HG02884 (cell line): Measurements from ENCODE around the gene SNED1.
"Not testable (repeated sequence)": the region's sequence is repeated elsewhere in the genome, so short reads cannot be mapped to it uniquely, and the experiment has no call there.

Experiments
- ATAC-seq: cut with Tn5 transposase; IDR thresholded peaks from one replicate; pipeline ENCODE4 v1.9.1; 2021; ENCODE audit warnings: mild to moderate bottlenecking, moderate library complexity; ENCODE audit not compliant: unreplicated experiment

The SNED1 gene

DNA sequence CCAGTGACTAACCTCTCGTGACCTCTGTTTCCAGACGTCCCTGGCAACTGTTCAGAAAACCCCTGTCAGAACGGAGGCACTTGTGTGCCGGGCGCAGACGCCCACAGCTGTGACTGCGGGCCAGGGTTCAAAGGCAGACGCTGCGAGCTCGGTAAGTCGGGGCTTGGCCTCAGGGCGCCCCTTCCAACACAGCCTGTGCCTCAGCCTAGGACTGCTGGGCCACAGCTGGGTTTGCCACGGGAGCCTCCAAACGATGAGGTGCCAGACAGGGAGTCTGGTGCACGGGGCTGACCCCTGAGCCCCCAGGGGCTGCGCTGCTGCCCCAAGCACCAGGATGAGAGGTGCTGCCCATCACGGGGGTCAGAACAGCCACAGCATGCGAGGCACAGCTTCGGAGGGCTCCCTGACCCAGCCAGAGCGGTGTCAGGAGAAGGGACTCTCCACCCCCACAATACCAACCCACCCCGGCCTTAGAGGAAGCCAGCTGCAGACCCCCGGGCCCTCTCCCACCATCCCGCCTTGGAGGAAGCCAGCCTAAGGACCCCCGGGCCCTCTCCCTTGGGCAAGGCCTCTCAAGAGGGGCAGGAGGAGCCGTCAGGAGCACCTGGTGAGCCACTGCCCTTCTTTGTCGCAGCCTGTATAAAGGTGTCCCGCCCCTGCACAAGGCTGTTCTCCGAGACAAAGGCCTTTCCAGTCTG is 83.4 kb downstream of the SNED1 start:
- no peak for ATAC-seq

- no peak for ATAC-seq
Observed at GRCh38 chr2:241082341-241083090, 84.1 kb downstream of the SNED1 start.

DNA sequence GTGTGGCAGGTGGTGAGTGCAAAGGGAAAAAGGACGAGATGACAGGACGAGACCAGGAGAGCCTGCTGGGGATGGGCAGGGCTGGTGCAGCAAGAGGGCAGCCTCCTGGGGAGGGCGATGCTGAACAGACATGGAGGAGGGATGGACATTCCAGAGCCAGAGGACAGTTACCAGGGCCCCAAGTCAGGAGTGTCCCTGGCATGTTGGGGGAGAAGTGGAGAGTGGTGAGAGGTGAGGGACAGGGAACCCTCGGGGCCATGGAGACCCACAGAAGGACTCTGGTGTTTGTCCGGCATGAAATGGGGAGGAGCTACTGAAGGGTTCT is 84.6 kb downstream of the SNED1 start:
- no peak for ATAC-seq

GRCh38 chr2:241084856-241085444 is 86.5 kb downstream of the SNED1 start:
- no peak for ATAC-seq

DNA sequence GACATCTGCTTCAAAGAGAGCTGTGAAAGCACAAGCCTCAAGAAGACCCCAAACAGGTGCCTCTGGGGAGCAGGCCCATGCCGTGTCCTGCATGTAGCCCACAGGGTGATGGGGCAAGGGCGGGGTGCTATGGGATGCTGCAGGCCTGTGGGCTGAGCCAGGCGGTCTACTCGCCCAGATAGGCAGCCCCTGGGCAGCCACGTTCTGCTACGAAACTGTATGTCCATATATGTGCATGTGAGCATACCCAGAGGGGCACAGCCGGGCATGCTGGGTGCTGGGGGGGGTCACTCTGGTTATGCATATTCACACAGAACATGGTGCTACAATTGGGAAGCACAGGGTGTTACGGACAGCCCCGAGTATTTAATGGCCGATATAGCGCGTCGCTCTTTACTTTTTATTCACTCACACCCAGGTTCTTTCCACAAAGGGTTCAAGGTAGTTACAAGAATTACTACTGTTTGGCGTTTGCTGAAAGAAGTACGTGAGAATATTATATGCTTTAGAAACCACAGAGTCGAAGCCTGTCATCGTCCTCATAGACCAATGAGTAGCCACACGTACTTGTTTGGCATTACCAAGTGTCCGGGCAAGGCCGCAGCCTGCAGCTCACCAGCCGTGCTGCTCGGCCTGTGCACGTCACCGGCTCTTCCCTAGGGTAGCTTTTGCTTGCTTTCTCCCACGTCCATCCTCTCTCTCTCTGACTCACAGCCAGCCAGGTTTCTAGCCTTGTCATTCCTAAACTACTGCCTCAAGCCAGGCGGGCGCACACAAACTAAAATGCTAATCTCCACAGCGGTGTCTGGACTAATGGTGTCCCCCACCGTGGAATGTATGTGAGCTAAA is 89.2 kb downstream of the SNED1 start:
- ATAC-seq: no peak

- no peak for ATAC-seq
Observed at GRCh38 chr2:241088376-241088775, 90.0 kb downstream of the SNED1 start.

- ATAC-seq: no peak
Observed at GRCh38 chr2:241088791-241089732, 90.6 kb downstream of the SNED1 start.

DNA sequence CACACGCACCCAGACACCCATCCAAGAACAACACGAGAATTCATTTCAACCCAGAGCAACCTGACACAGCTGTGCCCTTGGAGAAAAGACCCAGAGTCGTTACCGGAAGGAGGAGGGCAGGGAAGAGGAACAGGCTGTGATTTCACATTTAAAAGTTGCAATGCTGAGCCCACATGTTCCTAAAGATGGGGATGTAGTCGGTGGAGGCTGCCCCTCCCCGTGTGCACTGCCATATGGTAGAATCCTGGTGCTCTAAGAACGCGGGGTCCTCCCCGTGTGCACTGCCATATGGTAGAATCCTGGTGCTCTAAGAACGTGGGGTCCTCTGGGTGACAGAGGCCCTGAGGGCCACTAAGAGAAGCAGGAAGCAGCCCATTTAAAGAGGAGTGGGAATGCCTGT is 92.8 kb downstream of the SNED1 start:
- no peak for ATAC-seq

- no peak for ATAC-seq
Observed at GRCh38 chr2:241091734-241092445, 93.5 kb downstream of the SNED1 start.

DNA sequence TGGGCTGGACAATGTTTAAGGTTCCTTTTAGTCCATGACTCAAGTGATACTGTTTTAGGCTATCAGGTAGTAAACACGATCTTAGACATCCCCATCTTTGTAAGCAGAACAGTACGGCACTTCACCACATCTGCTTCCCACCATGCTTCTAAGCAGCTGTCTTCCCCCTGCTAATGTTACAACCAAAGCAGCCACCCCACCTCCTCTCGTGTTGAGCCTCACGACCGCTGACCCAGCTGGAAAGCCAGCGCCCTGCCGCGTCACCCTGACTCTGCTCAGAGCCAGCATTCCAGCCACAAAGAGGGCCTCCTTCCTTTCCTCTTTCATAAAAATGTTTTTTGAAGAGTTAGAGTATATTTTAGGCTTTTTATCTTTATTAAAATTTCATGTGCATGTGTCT is 94.3 kb downstream of the SNED1 start:
- ATAC-seq: no peak

- not testable (repeated sequence) for ATAC-seq
Observed at GRCh38 chr2:241093133-241093781, 94.8 kb downstream of the SNED1 start.

DNA sequence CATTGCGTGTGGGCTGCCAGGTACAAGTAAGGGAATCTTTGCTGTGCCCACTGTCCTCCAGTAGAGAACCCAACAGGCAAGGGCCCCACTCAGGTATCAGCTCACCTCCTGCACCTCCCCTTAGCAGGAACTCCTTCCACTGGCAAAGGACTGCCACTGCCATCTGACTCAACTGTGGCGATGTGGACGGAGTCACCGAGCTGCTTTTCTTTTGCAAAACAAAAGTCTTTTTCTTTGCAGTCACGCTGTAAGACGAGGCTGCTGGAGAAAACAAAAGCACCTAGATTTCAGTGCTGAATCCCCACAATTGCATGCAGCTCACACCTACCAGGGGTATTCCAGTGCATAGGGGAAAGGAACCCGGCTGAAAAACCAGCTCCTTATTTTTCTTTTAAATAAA is 95.8 kb downstream of the SNED1 start:
- ATAC-seq: no peak

DNA sequence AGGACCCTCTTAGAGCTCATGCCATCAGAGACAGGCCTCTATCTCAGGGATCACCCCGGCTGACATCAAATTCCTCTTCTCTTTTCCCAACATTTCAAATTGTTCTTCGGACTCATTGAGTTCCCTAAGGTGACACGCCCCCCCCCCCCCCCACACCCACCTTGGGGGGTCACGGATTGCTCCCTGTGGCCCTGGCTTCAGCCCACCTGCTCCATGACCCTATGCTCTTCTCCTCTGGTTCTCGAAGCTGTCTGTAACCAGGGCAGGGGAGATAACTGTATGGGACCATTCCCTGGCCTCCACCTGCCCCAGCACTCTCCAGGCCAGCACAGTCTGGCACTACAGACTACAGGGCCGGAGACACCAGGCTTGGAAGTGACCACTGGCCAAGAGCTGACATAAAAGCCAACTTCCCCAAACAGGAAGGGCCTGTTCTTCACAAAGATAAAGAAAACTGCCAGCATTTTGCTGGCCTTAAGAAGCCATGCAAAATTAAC is 96.6 kb downstream of the SNED1 start:
- no peak for ATAC-seq

- no peak for ATAC-seq
Observed at GRCh38 chr2:241095594-241096290, 97.3 kb downstream of the SNED1 start.

DNA sequence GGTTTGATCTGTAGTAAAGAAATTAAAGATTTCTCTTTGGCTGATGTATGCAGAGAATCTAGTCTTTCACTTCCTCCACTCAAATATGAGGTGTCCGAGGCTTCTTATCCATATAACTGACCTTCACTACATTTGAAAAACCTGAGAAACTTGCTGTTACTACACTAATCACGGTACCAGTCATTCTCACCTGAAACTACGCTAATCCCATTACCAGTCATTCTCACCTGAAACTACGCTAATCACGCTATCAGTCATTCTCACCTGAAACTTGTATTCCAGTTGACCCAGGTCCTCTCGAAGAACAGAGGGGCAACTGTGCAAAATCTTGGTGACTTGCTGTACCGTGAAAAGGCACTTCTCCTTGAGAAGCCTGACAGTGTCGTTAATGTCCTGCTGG is 98.6 kb downstream of the SNED1 start:
- ATAC-seq: no peak

GRCh38 chr2:241099246-241099645 is 100.8 kb downstream of the SNED1 start:
- no peak for ATAC-seq

DNA sequence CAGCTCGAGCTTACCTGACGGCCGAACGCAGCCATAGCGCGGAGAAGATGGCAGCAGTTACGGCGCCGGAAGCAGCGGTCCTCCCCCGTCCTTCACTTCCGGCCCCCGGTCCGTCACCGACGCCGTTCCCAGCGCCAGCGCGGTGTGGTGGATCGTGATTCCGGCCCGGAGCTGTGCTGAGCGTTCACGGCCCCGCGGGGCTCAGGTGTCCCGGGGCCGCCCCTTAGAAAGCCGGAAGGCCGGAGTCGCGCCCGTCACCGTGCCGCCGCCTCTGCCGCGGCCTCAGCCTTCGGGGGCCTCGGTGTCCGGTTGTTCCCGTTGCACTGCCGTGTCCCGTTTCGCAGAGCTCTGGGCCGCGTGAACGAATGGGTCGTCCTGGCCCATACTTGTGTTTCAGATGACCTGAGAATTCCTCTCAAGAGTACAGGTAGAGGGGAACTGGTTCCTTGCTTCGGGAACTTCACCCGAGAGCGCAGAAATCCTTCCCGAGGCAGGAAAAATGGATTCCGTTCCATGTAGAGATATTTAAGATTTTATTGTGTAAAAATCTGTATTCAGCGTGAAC is 103.9 kb downstream of the SNED1 start, which contains the start of gene MTERF4:
TSS of gene MTERF4 (minus strand) at position 49 of the 565 bp plus-strand sequence. CDS start at position 35, 14 bp downstream.
- peak; percentile 85 for ATAC-seq

DNA sequence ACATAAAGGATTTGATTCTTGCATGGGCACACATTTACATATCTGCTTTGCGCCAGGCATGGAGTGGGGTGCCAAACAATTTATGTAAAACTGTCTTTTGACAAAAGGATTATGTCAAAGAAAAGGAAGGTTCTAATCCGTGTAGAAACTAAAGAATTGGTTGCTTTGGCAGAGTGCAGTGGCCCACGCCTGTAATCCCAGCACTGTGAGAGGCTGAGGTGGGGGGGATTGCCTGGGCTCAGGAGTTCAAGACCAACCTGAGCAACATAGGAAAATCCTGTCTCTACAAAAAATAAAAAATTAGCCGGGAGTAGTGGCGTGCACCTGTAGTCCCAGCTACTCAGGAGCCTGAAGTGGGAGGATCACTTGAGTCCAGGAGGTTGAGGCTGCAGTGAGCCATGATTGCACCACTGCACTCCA is 104.8 kb downstream of the SNED1 start:
- no peak for ATAC-seq
